GM12874 (cell line): ENCODE results near the gene SKAP1.

Experiments
- TF ChIP-seq, protein P1 (sequence below): IDR thresholded peaks from 2 replicates; pipeline ENCODE4 v1.5.1; 2011; ENCODE audit warnings: low read depth, mild to moderate bottlenecking, control low read depth, low read length, moderate library complexity; ENCODE audit not compliant: insufficient read depth

The SKAP1 gene

DNA sequence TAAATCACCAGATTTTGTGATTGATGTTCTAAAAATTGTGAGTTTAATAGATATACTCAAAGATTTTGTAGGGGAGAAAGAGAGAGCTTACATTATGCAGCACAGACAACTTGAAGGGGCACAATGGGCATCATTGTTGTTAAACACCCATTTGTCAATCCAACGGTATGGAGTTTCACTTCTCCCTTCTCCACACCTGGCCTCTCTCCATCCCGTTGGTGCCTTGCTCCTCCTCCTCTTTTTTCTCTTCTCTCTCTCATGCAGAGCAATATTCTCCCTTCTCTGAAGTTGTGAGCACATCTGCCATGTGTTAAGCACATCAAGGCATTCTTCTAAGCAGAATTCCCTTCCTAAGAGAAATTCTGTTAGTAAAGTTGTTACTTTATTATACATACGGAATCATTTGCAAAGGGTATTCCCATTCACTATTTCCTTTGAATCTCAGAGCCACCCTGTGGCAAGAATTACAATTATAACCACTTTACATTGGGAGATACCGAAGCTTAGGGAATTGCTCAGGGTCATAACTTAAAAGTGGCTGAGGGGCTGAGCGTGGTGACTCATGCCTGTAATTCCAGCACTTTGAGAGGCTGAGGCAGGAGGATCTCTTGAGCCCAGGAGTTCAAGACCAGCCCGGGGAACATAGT lies 40.5 kb upstream of the SKAP1 start:
- TF ChIP-seq, protein P1, sequence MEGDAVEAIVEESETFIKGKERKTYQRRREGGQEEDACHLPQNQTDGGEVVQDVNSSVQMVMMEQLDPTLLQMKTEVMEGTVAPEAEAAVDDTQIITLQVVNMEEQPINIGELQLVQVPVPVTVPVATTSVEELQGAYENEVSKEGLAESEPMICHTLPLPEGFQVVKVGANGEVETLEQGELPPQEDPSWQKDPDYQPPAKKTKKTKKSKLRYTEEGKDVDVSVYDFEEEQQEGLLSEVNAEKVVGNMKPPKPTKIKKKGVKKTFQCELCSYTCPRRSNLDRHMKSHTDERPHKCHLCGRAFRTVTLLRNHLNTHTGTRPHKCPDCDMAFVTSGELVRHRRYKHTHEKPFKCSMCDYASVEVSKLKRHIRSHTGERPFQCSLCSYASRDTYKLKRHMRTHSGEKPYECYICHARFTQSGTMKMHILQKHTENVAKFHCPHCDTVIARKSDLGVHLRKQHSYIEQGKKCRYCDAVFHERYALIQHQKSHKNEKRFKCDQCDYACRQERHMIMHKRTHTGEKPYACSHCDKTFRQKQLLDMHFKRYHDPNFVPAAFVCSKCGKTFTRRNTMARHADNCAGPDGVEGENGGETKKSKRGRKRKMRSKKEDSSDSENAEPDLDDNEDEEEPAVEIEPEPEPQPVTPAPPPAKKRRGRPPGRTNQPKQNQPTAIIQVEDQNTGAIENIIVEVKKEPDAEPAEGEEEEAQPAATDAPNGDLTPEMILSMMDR: no peak

DNA sequence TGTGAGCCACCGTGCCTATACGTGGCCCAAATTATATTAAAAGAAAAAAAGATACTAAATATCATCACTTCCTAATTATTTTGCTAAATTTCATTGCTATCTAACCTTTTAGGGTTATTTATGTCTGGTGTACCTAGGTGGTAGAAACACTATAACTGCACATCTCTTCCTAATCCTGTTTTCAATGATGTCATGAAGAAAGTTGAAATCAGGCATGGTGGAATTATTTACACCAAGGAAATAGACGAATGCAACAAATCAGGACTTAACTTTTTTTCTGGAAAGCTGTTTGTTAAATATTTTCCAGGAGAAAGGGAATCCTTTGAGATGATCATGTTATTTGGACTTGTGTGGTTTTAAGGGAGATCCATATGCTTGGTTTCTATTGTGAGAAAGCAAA lies 39.2 kb upstream of the SKAP1 start:
- TF ChIP-seq, protein P1: no peak

DNA sequence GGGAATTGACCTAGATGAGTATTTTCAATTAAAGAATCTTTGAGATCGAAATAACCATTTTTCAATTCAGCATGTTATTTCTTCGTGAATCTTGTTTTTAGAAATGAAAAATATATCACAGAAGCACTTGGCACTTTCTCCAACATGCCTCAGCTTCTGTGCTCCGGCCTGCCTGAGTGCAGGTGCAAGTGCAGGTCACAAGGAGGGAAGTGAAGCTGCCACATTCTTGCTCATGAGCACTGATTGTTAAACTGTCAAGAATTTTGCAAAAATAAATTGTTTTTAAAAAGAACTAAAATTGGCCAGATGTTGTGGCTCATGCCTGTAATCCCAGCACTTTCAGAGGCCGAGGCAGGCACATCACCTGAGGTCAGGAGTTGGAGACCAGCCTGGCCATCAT lies 38.3 kb upstream of the SKAP1 start:
- TF ChIP-seq, protein P1: no peak

DNA sequence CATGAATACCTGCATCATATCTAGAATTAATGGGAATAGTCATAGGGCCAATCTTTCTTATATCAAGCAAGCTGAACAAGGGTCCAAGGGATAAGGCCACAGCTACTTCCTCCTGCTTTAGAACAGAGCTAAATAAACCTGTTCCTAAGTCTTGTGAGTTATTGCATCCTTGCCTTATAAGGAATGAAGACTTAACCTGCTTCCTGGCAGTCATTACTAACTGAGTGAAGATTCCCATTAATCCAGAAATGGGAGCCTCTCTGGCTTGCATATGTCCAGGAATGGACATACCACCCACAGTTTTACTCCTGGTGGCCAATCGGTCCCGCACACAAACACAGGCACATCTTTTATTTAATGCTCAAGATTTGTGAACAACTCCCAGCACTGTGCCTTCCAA lies 35.9 kb upstream of the SKAP1 start:
- TF ChIP-seq, protein P1: no peak

DNA sequence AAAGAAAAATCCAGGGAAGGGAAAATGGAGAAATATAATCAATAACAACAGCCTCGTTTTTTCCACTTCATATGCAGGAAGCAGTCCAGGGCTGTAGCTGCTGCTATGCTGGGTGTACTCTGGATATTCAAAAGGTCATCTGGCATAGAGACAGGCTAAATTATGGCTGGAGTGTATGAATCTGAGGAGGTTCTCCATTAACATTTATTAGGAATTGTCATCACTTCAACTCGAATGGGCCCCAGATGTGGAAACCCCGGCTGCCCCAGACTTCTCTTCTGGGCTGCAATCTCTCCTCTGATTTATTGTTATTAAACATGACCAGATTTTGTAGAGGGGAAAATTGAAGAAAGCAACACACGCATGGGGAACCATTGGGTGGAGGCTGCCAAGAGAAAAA lies 33.5 kb upstream of the SKAP1 start:
- TF ChIP-seq, protein P1: no peak

DNA sequence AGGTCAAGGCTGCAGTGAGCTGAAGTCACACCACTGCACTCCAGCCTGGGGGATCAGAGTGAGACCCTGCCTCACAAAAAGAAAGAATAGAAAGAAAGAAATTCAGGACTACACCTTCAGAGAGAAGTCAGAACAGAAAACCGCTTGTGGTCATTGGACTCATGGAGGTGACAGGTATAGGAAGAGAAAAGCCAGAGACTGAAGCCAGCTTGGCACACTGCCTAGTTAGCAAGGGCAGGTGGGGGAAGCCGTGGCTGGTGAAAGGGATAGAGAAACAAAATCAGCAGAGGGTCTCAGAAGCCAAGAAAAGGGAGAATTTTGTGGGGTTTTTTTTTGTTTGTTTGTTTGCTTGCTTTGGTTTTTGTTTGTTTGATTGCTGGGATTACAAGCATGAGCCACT lies 32.9 kb upstream of the SKAP1 start:
- TF ChIP-seq, protein P1: no peak

DNA sequence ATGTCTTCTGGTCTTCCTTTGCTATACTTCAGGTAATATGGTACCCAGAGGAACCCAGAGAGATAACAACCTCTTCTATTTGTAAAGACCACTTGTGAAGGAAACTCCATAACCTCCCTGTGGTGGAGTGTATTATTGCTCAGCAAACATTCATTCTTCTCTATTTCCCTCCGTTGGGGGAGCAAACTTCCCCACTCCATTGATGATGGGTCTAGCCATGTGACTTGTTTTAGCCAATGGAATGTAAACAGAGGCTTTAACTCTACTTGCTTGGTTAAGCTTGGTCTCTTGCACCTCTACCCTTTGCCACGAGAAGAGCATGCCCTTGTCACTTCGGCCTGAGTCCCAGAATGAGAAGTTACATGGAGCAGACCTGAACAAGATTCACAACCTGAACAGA lies 30.0 kb upstream of the SKAP1 start:
- TF ChIP-seq, protein P1: no peak
